HG02610 (cell line): ENCODE results near the gene COP1.
A peak's percentile ranks its signal among the peaks of the same experiment; 100 is the strongest.

ENCODE experiments used
- ATAC-seq: cut with Tn5 transposase; IDR thresholded peaks from one replicate; pipeline ENCODE4 v1.9.1; 2021; ENCODE audit warnings: mild to moderate bottlenecking, moderate library complexity; ENCODE audit not compliant: unreplicated experiment

Gene COP1

DNA sequence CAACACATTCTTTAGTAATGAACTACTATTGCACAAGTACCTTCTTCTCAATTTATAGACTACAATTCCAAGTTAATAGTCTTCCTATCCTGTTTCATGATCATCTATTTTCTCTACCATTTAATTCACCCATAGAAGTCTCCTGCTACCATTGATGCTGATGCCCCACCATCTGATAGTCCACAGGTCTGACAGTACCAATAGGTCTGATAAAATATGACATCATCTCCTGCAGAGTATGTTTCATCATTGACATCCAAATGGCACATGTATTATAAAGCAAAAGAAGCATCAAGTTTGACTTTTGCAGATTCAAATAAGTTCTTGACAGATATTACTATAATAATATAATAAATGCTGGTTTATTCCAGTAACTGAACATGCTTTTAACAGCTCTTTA is 5.5 kb downstream of the COP1 start:
- no peak for ATAC-seq

DNA sequence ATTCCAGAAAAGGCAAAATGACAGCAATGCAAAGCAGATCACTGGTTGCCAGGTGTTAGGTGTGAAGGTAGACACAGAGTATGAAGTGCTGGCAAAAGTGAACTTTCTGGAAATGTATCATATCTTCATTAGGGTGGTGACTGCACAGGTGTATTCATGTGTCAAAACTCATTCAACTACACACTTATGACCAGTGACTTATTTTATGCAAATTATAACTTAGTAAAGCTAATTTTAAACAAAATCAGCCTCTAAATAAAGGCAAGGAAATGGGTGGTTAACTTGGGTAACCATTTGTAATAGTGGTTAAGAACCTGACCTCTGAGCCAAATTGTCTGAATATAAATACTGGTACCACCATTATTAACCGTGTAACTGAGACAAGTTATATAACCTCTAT is 7.4 kb downstream of the COP1 start:
- no peak for ATAC-seq

DNA sequence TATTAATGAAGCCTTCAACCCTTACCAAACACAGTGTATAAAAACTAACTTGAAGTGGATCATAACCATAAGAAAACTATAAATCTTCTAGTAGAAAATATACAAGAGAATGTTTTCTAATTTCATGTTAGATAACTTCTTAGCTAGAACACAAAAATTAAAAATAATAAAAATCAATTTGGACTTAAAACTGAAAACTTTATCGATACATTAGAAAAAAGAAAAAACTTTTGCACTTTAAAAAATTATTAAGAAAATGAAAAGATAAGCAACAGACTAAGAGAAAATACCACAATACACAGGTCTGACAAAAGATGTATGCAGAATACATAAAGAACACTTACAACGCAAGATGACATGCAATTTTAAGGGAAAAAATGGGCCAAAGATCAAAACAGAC is 8.7 kb downstream of the COP1 start:
- no peak for ATAC-seq

DNA sequence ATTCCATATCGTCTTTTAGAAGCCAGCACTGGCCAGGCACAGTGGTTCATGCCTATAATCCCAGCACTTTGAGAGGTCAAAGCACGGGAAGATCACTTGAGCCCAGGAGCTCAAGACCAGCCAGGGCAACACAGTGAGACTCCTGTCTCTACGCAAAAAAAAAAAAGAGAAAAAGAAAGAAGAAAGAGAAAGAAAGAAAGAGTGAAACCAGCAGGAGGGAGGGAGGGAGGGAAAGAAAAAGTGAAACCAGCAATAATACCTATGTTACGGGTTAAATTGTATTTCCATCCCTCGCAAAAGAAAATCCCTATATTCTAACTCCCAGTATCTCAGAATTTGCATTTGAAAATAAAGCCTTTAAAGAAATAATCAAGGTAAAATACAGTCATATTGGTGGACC is 10.4 kb downstream of the COP1 start:
- no peak for ATAC-seq

DNA sequence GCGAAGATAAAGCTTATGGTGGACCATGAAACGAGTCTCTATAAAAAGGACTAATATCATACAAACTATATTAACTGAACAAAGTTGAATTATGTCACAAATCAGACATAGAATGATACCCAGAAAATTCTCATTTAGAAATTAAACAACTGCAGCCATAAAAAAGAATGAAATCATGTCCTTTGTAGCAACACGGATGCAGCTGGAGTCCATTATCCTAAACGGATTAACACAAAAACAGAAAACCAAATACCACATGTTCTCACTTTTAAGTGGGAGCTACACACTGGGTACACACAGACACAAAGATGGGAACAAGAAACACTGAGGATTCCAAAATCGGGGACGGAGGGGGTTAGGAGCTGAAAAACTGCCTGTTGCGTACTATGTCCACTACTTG is 11.5 kb downstream of the COP1 start:
- ATAC-seq, result no peak

DNA sequence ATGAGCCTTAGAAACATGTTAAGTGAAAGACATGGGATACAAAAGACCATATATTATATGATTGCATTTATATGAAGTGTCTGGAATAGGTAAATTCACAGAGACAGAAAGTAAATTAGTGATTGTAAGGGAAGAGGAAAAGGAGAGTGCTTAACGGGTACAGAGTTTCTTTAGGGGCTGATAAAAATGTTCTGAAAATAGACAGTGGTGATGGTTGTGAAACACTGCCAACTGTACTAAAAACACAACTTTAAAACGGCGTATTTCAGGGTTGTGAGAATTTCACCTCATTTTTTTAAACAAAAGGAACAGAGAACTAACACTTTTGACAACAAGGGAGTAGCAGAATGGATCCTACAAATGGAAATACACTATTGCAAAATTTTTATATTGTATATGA is 13.4 kb downstream of the COP1 start:
- no peak for ATAC-seq

DNA sequence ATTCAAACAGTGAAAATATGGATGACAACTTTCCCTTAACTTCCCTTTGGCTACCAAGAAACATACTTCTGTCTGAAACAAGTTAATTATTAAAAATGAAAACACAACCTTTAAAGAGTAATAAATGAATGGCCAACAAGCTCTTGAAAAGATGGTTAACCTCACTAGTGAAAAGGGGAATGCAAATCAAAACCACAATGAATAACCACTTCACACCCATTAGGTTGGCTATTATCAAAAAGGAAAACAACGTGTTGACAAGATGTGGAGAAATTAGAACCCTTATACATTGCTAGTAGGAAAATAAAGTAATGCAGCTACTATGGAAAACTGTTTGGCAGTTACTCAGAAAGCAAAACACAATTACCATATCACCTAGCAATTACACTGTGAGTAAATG is 14.1 kb downstream of the COP1 start:
- ATAC-seq, result peak; percentile 95

DNA sequence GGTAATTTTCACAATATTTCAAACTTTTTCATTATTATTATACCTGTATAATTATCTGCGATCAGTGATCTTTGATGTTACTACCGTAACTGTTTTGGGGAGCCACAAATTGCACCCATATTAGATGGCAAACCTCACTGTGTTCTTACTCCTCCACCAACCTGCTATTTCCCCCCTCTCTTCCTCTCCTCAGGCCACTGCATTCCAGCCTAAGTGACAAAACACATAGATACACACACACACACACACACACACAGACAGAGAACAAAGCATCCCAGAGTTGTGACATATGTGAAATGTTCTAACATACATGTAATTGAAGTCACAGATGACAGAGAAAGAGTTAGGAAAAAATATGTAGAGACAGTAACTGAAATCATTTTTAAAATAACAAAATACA is 18.5 kb downstream of the COP1 start:
- ATAC-seq, result no peak

DNA sequence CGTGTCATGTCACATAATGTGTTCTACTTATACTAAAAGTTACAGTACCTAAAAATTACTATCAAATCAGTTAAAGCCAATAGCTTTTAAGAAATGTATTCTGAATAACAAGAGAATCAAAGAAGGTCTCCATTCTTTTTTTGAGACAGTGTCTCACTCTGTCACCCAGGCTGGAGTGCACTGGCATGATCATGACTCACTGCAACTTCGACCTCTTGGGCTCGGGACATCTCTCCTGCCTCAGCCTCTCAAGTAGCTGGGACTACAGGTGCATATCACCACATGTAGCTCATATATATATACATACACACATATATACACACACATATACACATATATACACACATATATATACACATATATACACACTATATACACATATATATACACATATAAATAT is 20.1 kb downstream of the COP1 start:
- no peak for ATAC-seq

DNA sequence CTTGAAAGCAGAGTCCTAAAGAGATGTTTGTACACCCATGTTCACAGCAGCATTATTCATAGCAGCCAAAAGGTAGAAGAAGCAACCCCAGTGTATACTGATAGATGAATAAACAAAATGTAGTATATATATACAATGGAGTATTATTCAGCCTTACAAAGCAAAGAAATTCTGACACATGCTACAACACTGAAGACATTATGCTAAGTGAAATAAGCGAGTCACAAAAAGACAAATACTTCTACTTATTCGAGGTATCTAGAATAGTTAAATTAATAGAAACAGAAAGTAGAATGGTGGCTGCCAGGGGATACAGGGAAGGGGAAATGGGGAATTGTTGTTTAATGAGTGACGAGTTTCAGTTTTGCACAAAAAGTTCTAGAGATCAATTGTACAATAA is 23.5 kb downstream of the COP1 start:
- ATAC-seq, result peak; percentile 74

DNA sequence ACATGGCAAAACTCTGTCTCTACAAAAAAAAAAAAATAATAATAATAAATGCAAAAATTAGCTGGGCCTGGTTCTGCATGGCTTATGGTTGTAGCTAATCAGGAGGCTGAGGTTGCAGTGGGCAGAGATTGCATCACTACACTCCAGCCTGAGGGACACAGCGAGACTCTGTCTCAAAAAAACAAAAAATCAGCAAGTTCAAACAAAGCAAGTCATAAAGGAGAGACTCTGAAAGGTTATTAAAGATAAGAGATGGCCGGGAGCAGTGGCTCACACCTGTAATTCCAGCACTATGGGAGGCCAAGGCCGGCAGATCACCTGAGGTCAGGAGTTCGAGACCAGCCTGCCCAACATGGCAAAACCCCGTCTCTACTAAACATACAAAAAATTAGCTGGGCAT is 28.8 kb downstream of the COP1 start:
- ATAC-seq, result no peak

DNA sequence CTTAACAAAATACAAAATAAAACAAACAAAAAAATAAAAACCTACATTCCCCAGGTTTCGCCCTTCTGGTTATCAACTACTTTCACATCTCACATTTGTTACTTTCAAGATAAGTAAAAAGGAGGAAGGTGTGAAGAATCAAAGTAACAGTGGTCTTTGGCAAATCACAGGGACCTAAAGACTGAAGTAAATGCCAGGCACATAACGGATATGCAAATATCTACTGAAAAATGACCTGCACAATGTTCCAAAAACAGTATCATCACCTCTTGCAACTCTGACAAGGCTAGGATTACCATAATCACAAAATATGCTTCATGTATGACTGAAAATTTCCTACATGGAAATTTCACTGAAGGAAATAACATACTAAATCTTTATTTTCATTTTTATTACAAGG is 29.3 kb downstream of the COP1 start:
- ATAC-seq, result peak; percentile 94

DNA sequence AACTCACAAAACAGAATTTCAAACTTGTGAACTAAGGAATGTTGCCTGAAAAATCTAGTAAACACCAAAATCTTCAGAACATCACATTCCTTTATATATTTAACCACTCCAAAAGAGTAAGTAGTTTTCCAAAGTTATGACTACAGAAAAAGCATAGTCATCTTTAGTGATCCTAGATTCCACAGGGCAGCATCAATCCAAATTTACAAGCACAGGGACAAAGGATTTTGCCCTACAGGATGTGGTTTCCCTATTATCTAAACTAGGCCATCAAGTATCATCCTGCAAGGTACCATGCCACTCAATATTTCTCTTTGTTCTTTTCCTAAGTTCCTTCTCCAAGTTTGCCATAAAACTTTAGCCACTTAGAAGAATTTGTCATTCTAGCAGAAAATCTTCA is 33.0 kb downstream of the COP1 start:
- ATAC-seq, result no peak

DNA sequence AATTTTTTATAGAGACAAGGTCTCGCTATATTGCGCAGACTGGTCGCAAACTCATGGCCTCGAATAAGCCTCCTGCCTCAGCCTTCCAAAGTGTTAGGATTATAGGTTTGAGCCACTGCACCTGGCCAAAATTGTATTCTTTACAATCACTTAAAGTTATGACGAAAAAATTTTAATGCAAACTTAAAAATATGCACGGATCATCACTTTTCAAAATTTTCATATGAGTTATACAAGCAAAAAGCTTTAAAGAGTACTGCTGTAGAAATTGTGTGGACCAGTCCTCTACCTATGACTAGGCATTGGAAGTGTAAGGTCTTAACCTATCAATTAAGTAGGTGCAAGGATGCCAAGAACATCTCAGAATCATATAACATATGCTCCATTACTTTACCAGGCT is 34.9 kb downstream of the COP1 start:
- no peak for ATAC-seq

DNA sequence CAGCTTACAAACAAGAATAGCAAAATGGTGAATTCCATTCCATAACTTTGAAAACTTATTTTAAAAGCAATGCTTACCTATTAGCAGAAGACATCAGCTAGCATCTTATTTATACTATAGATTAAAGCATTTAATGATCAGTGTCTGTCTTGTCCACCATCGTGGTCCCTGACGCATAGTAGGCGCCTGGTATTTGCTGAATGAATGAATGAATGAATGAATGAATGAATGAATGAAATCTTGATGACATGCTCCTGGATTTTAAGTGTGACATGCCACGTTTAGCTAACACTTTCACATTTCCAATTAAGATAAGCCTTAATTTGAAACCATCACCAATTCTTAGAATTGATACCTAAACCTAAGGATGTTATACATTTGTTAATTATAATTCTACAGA is 39.9 kb downstream of the COP1 start:
- ATAC-seq, result no peak

DNA sequence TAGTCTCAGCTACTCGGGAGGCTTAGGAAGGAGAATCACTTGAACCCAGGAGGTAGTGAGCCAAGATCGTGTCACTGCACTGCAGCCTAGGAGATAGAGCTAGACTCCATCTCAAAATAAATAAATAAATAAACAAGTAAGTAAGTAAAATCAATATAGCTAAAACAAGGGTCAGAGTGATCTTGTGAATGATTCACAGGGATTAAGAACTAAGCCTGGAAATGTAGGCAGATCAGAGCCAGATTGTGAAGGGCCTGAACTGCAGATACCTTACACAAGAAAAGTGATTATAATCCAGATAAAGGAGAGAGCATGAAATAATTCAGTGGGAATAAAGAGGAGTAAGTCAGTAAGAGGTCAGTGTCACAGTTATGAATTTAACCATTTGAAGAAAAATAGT is 41.5 kb downstream of the COP1 start:
- no peak for ATAC-seq

DNA sequence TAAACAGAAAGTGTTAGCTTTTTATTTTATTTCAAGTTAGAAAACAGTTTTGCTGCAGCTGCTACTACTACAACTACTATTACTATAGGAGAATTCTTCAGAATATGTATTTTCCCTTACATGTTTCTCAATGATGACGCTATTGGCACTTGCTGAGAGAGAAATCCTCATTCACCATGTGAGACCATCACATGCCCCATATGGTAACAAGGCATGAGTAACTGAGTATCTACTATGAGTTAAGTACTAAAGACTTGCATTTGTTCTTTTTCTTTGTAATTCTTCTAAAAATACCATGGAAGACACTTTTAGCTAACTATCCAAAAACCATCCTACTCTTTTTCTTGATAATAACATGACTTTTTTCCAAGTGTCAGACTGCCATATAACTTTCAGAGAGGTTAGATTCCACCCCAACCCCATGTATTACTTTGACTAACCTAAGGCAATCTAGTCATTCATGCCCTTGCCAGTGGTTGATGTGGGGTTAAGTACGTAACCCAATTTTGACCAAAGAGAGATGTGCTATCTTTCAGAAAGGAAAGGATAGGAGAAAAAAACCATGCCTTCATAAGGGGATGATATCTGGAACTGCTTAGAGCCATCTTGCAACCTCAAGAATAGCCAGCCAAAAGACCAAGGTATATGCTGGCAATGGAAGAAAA is 42.9 kb downstream of the COP1 start:
- ATAC-seq, result peak; percentile 43

DNA sequence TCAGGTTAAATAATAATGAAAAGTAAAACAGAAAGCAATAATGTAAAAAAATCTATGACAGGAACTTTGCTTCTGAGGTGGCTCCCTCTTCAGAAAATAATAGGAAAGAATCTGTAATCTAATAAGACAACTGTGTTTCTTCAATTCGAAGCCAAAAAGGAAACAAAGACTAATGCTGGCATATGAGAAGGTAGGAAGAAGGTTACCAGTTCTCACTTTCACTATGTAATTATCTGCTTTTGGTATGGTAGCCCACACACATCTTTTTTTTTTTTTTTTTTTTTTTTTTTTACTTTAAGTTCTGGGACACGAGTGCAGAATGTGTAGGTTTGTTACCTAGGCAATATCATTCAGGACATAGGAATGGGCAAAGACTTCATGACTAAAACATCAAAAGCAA is 47.1 kb downstream of the COP1 start:
- ATAC-seq, result no peak

DNA sequence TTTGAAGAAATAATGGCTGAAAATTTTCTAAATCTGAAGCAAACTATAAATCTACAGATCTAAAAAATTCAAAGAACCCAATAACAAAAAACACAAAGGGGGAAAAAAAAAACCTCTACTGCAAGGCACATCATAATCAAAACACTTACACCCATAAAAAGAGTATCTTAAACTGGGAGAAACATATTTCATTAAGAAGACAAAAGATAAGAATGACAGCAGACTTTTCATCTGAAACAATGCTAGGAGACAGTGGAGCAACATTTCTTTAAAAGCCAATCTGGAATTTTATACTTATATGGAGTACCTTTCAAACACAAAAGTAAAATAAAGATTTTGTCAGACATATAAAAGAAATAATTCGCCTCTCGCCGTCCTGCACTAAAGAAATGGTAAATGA is 49.1 kb downstream of the COP1 start:
- ATAC-seq, result no peak

DNA sequence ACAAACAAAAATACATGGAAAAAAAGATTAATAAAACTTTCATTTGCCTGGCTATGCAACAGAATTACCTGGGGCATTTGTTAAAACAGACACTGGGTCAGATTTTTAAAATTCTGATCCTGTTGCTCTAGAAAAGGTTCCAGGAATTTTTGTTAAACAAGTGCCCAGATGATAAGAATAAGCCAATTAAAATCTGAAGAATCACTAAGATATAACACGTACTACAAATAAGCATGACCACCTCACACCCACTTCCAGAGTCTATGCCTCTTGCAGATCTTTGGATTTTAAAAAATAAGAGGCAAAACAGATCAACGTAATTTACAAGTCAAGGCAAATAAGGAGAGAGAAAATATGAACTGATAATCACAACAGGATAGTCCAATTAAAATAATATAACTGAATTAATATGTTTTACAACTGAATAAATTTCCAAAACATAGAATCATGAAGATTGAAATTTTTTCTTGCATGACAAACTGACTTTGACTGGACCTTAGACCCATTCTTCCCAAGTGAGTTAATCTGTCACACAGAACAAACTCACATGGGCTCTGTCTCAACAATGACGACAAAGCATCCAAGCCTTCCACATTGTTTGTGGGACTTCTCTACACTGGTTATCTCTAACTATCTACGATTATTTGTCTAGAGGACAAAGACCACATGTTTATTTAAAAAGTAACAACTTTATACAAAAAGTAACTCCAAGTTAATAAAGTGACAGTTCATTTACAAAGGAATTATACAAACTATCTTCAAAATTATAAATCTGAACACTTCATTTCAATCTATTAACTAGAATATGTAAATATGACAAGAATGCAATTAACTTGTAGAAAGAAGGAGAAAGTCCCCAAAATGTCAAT is 56.9 kb downstream of the COP1 start:
- no peak for ATAC-seq

DNA sequence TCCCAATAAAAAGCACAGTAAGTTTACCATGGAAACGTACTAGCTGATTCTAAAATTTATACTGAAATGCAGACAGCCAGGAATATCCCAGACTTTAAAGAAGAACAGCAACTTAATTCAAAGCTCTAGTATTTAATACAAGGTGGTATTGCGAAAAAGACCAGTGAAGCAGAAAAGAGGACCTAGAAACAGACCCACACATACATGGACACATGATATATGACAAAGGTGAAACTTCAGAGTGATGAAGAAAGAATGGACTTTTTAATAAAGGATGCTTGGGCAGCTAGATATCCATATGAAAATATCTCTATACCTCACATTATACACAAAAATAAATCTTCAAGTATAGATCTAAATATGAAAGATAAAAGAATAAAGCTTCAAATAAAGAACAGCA is 62.6 kb downstream of the COP1 start:
- no peak for ATAC-seq

DNA sequence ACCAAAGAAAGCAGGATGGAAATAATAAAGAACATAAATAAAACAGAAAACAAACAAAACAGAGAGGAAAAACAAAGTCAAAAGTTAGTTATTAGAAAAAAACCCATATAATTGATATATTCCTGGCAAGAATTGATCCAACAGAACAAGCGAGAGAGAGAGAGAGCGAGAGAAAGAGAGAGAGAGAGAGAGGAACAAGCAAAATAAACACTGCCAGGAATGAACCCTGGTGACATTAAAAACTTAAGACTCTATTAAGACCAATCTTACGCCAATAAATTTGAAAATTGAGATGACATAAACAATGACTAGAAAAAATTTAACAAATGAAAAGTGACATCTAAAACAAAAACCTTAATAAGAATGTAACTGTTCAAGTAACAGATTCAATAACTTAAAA is 64.1 kb downstream of the COP1 start:
- ATAC-seq, result no peak

DNA sequence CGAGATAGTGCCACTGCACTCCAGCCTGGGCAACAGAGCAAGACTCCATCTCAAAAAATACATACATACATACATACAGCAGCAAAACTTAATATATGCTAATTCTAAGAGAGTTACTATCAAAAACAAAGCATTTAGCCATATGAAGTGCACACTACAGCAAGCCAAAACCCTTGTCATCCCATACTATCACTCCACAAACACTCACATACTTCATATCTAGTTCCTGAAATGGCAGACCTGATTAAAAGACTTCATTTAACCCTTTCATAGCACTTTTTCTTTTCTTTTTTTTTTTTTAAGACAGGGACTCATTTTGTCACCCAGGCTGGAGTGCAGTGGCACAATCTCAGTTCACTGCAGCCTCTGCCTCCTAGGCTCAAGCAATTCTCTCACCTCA is 65.6 kb downstream of the COP1 start:
- ATAC-seq, result no peak
